ENCODE results near the gene PLA2G2C. TPM values are rescaled to one million over a fixed set of nuclear protein-coding genes. Genes with fewer than 3 reads are reported as not detected.
A peak's percentile ranks its signal among the peaks of the same experiment; 100 is the strongest.

Gene PLA2G2C
- total and polyA plus RNA-seq, 2 experiments from 2014 or later, result not detected

- TF ChIP-seq CTCF (IDR thresholded peaks at IDR 0.05; ENCODE audit: low read depth, low read length), result no peak
- H3K27me3 ChIP-seq, result no peaks in the 10 kb centered on the region
- no peaks in the 10 kb centered on the region for H3K9me3 ChIP-seq (ENCODE audit: low read depth)
- no peak overlapping the region for H3K4me3 ChIP-seq
- H3K4me1 ChIP-seq (ENCODE audit: low read depth), result no peaks in the 10 kb centered on the region
- no peaks in the 10 kb centered on the region for H3K36me3 ChIP-seq
- no peak overlapping the region for H3K27ac ChIP-seq
- no peak for DNase-seq (ENCODE audit: low read depth in 1 of 2, low spot score in 1 of 2)
These were observed 27.8 kb downstream of the PLA2G2C start for GRCh38 chr1:20158358-20159070.

DNA sequence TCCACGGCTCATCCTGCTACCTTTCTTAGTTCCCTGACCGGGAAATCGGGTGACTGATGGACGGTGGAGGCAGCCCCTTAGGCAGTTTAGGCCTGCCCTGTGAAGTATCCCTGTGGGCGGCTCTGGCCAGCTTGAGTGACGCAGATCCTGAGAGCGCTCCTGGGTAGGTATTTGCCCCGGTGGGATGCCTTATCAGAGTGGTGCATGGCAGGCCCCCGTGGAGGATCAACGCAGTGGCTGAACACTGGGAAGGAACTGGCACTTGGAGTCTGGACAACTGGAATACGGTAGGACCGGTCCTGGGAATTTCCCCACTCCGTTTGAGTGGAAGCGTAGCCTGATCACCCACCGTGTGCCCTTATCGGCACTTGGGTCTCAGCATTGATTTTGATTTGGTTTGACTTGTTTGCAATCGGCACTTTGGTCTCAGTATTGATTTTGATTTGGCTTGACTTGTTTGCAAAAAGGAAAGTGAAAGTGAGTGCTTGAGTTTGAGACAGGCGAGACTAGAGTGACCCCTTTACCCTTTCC lies 32.0 kb downstream of the PLA2G2C start:
- Histone ChIP-seq H3K27ac (no peak overlapping the region), H3K4me1 (ENCODE audit: low read depth) (no peaks in the 10 kb centered on the region), H3K36me3 (no peaks in the 10 kb centered on the region), H3K4me3 (no peak overlapping the region), H3K9me3 (ENCODE audit: low read depth) (no peaks in the 10 kb centered on the region), H3K27me3 (no peaks in the 10 kb centered on the region)
- no peak for DNase-seq (ENCODE audit: low read depth in 1 of 2, low spot score in 1 of 2)
- no peak for TF ChIP-seq CTCF (IDR thresholded peaks at IDR 0.05; ENCODE audit: low read depth, low read length)

DNA sequence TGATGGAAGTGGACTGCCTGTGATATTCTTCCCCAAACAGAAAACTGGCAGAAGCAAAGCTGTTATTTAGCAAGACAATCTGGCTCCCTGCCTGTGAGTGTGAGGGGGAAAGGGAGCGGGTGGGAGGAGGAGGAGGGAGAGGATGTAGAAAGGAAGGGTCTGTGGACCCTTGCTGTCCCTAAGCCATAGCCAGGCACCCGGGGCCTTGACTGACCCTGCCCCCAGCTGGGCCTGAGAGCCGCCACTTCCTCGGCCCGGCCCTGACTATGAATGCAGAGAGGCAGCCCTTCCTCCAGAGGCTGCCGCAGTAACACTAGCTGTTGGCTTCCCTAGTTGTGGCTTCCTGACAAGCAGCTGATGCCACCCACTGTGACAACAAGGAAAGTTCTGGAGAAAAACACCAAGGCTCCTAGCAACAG lies 33.3 kb downstream of the PLA2G2C start:
- H3K4me1 ChIP-seq (ENCODE audit: low read depth), result no peaks in the 10 kb centered on the region
- no peak overlapping the region for H3K4me3 ChIP-seq
- no peak overlapping the region for H3K27ac ChIP-seq
- TF ChIP-seq CTCF (IDR thresholded peaks at IDR 0.05; ENCODE audit: low read depth, low read length), result no peak
- no peaks in the 10 kb centered on the region for H3K27me3 ChIP-seq
- no peaks in the 10 kb centered on the region for H3K9me3 ChIP-seq (ENCODE audit: low read depth)
- peak in 1 of 2 donors; percentile 32 for DNase-seq (ENCODE audit: low read depth in 1 of 2, low spot score in 1 of 2)
- no peaks in the 10 kb centered on the region for H3K36me3 ChIP-seq

- H3K27ac ChIP-seq, result no peak overlapping the region
These were observed 33.8 kb downstream of the PLA2G2C start for GRCh38 chr1:20152599-20152930.

DNA sequence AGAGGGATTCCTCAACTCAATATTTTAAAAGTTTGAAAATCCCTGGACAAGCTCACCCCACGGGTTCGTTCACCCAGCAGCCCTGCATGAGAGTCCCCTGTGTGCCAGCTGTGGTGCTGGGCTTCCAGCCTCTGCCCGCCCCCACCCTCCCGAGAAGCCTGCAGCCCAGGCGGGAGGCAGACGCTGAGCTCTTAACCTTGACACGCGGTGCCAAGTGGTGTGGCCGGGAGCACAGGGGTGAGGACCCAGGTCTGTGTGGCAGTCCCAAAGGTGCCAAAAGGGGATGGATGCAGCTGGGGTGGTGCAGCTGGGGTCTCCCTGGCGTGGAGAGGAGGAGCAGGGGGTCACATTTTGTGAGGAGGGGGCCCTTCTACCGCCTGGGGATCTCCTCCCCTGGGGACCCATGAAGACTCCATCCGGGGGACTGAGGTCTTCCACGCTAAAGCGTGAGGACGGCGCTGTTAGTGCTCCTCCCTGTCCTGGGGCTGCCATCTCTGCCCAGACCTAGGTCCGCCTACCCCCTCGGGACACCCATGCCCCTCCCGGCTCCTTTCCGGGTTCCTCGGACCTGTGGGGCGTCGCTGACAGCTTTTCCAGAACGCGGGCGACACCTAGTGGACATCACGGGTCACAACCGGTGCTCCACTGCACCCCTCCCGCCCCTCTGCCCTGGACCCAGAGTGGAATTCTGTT lies 34.3 kb downstream of the PLA2G2C start:
- Histone ChIP-seq H3K36me3 (no peaks in the 10 kb centered on the region), H3K4me1 (ENCODE audit: low read depth) (no peaks in the 10 kb centered on the region), H3K27ac (no peak overlapping the region), H3K27me3 (no peaks in the 10 kb centered on the region), H3K4me3 (peak overlapping the region; percentile 13), H3K9me3 (ENCODE audit: low read depth) (no peaks in the 10 kb centered on the region)
- peak; percentile 83 to 87 for DNase-seq (ENCODE audit: low read depth in 1 of 2, low spot score in 1 of 2)
- peak; percentile 77 for TF ChIP-seq CTCF (IDR thresholded peaks at IDR 0.05; ENCODE audit: low read depth, low read length)

More at GRCh38 chr1:20152599-20152930, 33.8 kb downstream of the PLA2G2C start:
- H3K4me1 ChIP-seq (ENCODE audit: low read depth), result no peaks in the 10 kb centered on the region
- TF ChIP-seq CTCF (IDR thresholded peaks at IDR 0.05; ENCODE audit: low read depth, low read length), result peak; percentile 24
- no peaks in the 10 kb centered on the region for H3K36me3 ChIP-seq
- H3K27me3 ChIP-seq, result no peaks in the 10 kb centered on the region
- no peak for DNase-seq (ENCODE audit: low read depth in 1 of 2, low spot score in 1 of 2)
- H3K4me3 ChIP-seq, result no peak overlapping the region
- H3K9me3 ChIP-seq (ENCODE audit: low read depth), result no peaks in the 10 kb centered on the region
